HepG2 (cell line): ENCODE measurements around the gene C2orf92. TPM values are rescaled to one million over a fixed set of nuclear protein-coding genes. Genes with fewer than 3 reads are reported as not detected.

Experiments used
- CCDC6 ChIP-seq: sonication (generic); formaldehyde crosslinking; IDR thresholded peaks from 2 replicates; pipeline ENCODE4 v1.8.1; 2022; ENCODE audit warnings: mild to moderate bottlenecking, missing genetic modification reagents, moderate library complexity
- DNMT1 ChIP-seq: sonication (generic); formaldehyde crosslinking; IDR thresholded peaks from 2 replicates; pipeline ENCODE4 v1.5.1; 2020; ENCODE audit warnings: mild to moderate bottlenecking, missing genetic modification reagents
- DR1 ChIP-seq: sonication (generic); formaldehyde crosslinking; IDR thresholded peaks from 2 replicates; pipeline ENCODE4 v1.8.0; 2021; ENCODE audit warnings: mild to moderate bottlenecking, missing genetic modification reagents, inconsistent platforms
- EHMT2 ChIP-seq: fragments of 200-600 bp; sonication (generic); IDR thresholded peaks from 2 replicates; pipeline ENCODE4 v1.7.0; 2017; ENCODE audit warnings: antibody characterized with exemption, low read depth, low read length, borderline replicate concordance
- ERF ChIP-seq: IDR thresholded peaks from 2 replicates; pipeline ENCODE4 v1.6.1; 2018; ENCODE audit warnings: missing biosample characterization, missing genetic modification reagents
- GATAD2A ChIP-seq: IDR thresholded peaks from 2 replicates; pipeline ENCODE4 v1.6.1; 2016
- GTF2F1 ChIP-seq: fragments of 150-350 bp; IDR thresholded peaks from 2 replicates; pipeline ENCODE4 v1.6.1; 2014; ENCODE audit warnings: low read length
- HINFP ChIP-seq: sonication (generic); formaldehyde crosslinking; IDR thresholded peaks from 2 replicates; pipeline ENCODE4 v1.4.0; 2020; ENCODE audit warnings: low read depth, mild to moderate bottlenecking, missing genetic modification reagents
- HNRNPLL ChIP-seq: fragments of 200-400 bp; formaldehyde crosslinking; IDR thresholded peaks from 2 replicates; pipeline ENCODE4 v1.6.1; 2017; ENCODE audit warnings: mild to moderate bottlenecking, low read depth, low read length; ENCODE audit not compliant: poor library complexity, severe bottlenecking
- KLF11 ChIP-seq: IDR thresholded peaks from 2 replicates; pipeline ENCODE4 v1.6.1; 2016; ENCODE audit warnings: missing compliant biosample characterization
- MBNL3 ChIP-seq: fragments of 250-450 bp; sonication (Bioruptor Pico); conservative IDR thresholded peaks from 2 replicates; pipeline ENCODE4 v1.8.0; 2022; ENCODE audit warnings: mild to moderate bottlenecking, inconsistent platforms
- MXI1 ChIP-seq: IDR thresholded peaks from 3 replicates; pipeline ENCODE4 v1.6.1; 2012; ENCODE audit warnings: low read depth, low read length, inconsistent platforms, borderline replicate concordance
- NR2F6 ChIP-seq, 2 experiments: IDR thresholded peaks; 2 replicates each; pipeline ENCODE4 v1.6.1; 2016; ENCODE audit warnings: antibody characterized with exemption in 1 of 2, mild to moderate bottlenecking in 1 of 2
- RCOR2 ChIP-seq: IDR thresholded peaks from 2 replicates; pipeline ENCODE4 v1.6.1; 2016; ENCODE audit warnings: missing biosample characterization, missing genetic modification reagents
- SIN3A ChIP-seq: IDR thresholded peaks from 2 replicates; pipeline ENCODE4 v1.6.1; 2011; ENCODE audit warnings: low read depth, mild to moderate bottlenecking, control low read depth, low read length, borderline replicate concordance
- SMAD1 ChIP-seq: sonication (generic); formaldehyde crosslinking; IDR thresholded peaks from 2 replicates; pipeline ENCODE4 v1.4.0; 2020; ENCODE audit warnings: missing genetic modification reagents, low read depth, mild to moderate bottlenecking, borderline replicate concordance
- SMYD3 ChIP-seq: sonication (generic); formaldehyde crosslinking; IDR thresholded peaks from 2 replicates; pipeline ENCODE4 v1.8.1; 2023; ENCODE audit warnings: mild to moderate bottlenecking, missing genetic modification reagents
- TCF12 ChIP-seq, 2 experiments: fragments of 450-650 bp in 1 of 2; sonication (generic) in 1 of 2; formaldehyde crosslinking in 1 of 2; IDR thresholded peaks; 2 replicates each; pipeline versions ENCODE4 v1.6.1 to v1.8.0; 2017 to 2022; ENCODE audit warnings: antibody characterized with exemption in 1 of 2, mild to moderate bottlenecking in 1 of 2, missing genetic modification reagents in 1 of 2, moderate library complexity in 1 of 2
- TEF ChIP-seq: sonication (generic); formaldehyde crosslinking; IDR thresholded peaks from 2 replicates; pipeline ENCODE4 v1.5.0; 2020; ENCODE audit warnings: missing genetic modification reagents
- TFDP2 ChIP-seq: sonication (generic); formaldehyde crosslinking; IDR thresholded peaks from 2 replicates; pipeline ENCODE4 v1.4.0; 2020; ENCODE audit warnings: missing genetic modification reagents
- TOPORS ChIP-seq: sonication (generic); formaldehyde crosslinking; IDR thresholded peaks from 2 replicates; pipeline ENCODE4 v1.8.0; 2023; ENCODE audit warnings: mild to moderate bottlenecking, missing genetic modification reagents
- ZBTB8A ChIP-seq: sonication (generic); formaldehyde crosslinking; IDR thresholded peaks from 2 replicates; pipeline ENCODE4 v1.4.0; 2020; ENCODE audit warnings: mild to moderate bottlenecking, low read depth, missing genetic modification reagents, borderline replicate concordance
- ZFP41 ChIP-seq: sonication (generic); formaldehyde crosslinking; IDR thresholded peaks from 2 replicates; pipeline ENCODE4 v1.4.0; 2020; ENCODE audit warnings: mild to moderate bottlenecking, missing genetic modification reagents, borderline replicate concordance
- ZNF160 ChIP-seq: sonication (generic); formaldehyde crosslinking; IDR thresholded peaks from 2 replicates; pipeline ENCODE4 v1.8.0; 2022; ENCODE audit warnings: mild to moderate bottlenecking, inconsistent platforms, missing genetic modification reagents
- ZNF557 ChIP-seq: sonication (generic); formaldehyde crosslinking; IDR thresholded peaks from 2 replicates; pipeline ENCODE4 v1.4.0; 2020; ENCODE audit warnings: missing genetic modification reagents
- ZNF598 ChIP-seq: sonication (generic); formaldehyde crosslinking; IDR thresholded peaks from 2 replicates; pipeline ENCODE4 v1.5.1; 2020; ENCODE audit warnings: mild to moderate bottlenecking, missing genetic modification reagents, borderline replicate concordance
- ZNF713 ChIP-seq: sonication (generic); formaldehyde crosslinking; IDR thresholded peaks from 2 replicates; pipeline ENCODE4 v1.4.0; 2020; ENCODE audit warnings: mild to moderate bottlenecking, missing genetic modification reagents
- ZNF75D ChIP-seq: sonication (generic); formaldehyde crosslinking; IDR thresholded peaks from 2 replicates; pipeline ENCODE4 v1.8.1; 2023; ENCODE audit warnings: missing genetic modification reagents, mild to moderate bottlenecking, borderline replicate concordance
- polyA plus RNA-seq, 8 experiments: library from polyadenylated mRNA; depleted of rRNA in 3 of 8; stranded (reverse) in 7 of 8; unstranded in 1 of 8; fragments of >200 nt; fragmentation: Illumina TruSeq in 4 of 8; extraction: Trizol in 4 of 8; gene quantifications; 2 replicates each; pipeline versions ENCODE4 v1.2.1 to v1.2.3, GENCODE V29; 2011 to 2016; ENCODE audit warnings: low read depth in 4 of 8, missing spikeins in 1 of 8, mixed read lengths in 1 of 8; ENCODE audit not compliant: insufficient read depth in 1 of 8
- total RNA-seq, 5 experiments: library from RNA; depleted of rRNA; stranded (reverse); fragments of >200 nt; fragmentation: Illumina TruSeq; extraction: Trizol; gene quantifications; 2 replicates each; pipeline ENCODE4 v1.2.3, GENCODE V29; 2016; ENCODE audit warnings: low read depth in 1 of 5

C2orf92 gene
- total and polyA plus RNA-seq, 2 of the 13 experiments (the other 11 are each of a cell fraction or from before 2014, with no cell fraction given): 4.9 to 5.0 TPM

- TF ChIP-seq NR2F6 (IDR thresholded peaks at IDR 0.05) (no peak), NR2F6 (CRISPR knock-in tag; IDR thresholded peaks at IDR 0.05) (peak; percentile 26; the same call in 1 of the 2 replicates), ZNF598 (CRISPR knock-in tag) (0 out of 2 replicates have a peak, but pooled peaks have one; percentile 58), DR1 (peak; percentile 72; the same call in 1 of the 2 replicates), ERF (peak; percentile 73), RCOR2 (peak; percentile 27; the same call in 1 of the 2 replicates), GTF2F1 (no peak), DNMT1 (CRISPR knock-in tag) (no peak), TEF (CRISPR knock-in tag) (peak; percentile 80; the same call in 1 of the 2 replicates), MXI1 (peak; percentile 88; the same call in 1 of the 3 replicates), ZNF557 (CRISPR knock-in tag) (peak; percentile 59; the same call in 1 of the 2 replicates), TFDP2 (CRISPR knock-in tag) (peak; percentile 89), ZNF713 (no peak), SIN3A (peak; percentile 20; the same call in 1 of the 2 replicates), EHMT2 (no peak), HINFP (CRISPR knock-in tag) (peak; percentile 38; the same call in 1 of the 2 replicates), TOPORS (0 out of 2 replicates have a peak, but pooled peaks have one; percentile 20), ZNF160 (CRISPR knock-in tag) (0 out of 2 replicates have a peak, but pooled peaks have one; percentile 32), SMYD3 (CRISPR knock-in tag) (no peak), TCF12 (IDR thresholded peaks at IDR 0.05) (no peak), TCF12 (CRISPR knock-in tag; IDR thresholded peaks at IDR 0.05) (peak; percentile 39; the same call in 1 of the 2 replicates), ZNF75D (no peak), GATAD2A (CRISPR knock-in tag) (peak; percentile 35), CCDC6 (CRISPR knock-in tag) (peak; percentile 63; the same call in 1 of the 2 replicates), ZBTB8A (no peak; the same call in 1 of the 2 replicates), MBNL3 (CRISPR knock-in tag) (no peak), SMAD1 (peak; percentile 92; the same call in 1 of the 2 replicates), HNRNPLL (peak; percentile 92), KLF11 (CRISPR knock-in tag) (peak; percentile 37), ZFP41 (CRISPR knock-in tag) (no peak)
Observed at GRCh38 chr2:97663962-97664635, 5.4 kb upstream of the C2orf92 start, which contains the start of gene ACTR1B (continued).
